GM15510 (cell line): ENCODE results near the gene ZMAT5.

ENCODE experiments used
- POLR2A ChIP-seq: IDR thresholded peaks from 3 replicates; pipeline ENCODE4 v1.6.1; 2011; ENCODE audit warnings: borderline replicate concordance; ENCODE audit not compliant: insufficient read length; ENCODE audit errors: extremely low read depth

Gene ZMAT5

GRCh38 chr22:29716814-29717545 is 49.8 kb downstream of the ZMAT5 start:
- TF ChIP-seq POLR2A: no peak

- no peak for TF ChIP-seq POLR2A
Measured at GRCh38 chr22:29715705-29716104, 51.1 kb downstream of the ZMAT5 start.

- TF ChIP-seq POLR2A: no peak
Measured at GRCh38 chr22:29715240-29715639, 51.6 kb downstream of the ZMAT5 start.

- TF ChIP-seq POLR2A: no peak
Measured at GRCh38 chr22:29713156-29713727, 53.6 kb downstream of the ZMAT5 start.

GRCh38 chr22:29712119-29712518 is 54.7 kb downstream of the ZMAT5 start:
- TF ChIP-seq POLR2A: no peak

- TF ChIP-seq POLR2A: no peak
Measured at GRCh38 chr22:29710922-29711593, 55.7 kb downstream of the ZMAT5 start.

GRCh38 chr22:29710193-29710592 is 56.6 kb downstream of the ZMAT5 start:
- no peak for TF ChIP-seq POLR2A

GRCh38 chr22:29707471-29707870 is 59.3 kb downstream of the ZMAT5 start:
- TF ChIP-seq POLR2A: no peak

GRCh38 chr22:29707010-29707409 is 59.8 kb downstream of the ZMAT5 start:
- TF ChIP-seq POLR2A: no peak

GRCh38 chr22:29706486-29706885 is 60.3 kb downstream of the ZMAT5 start:
- no peak for TF ChIP-seq POLR2A

- TF ChIP-seq POLR2A: no peak
Measured at GRCh38 chr22:29705651-29706050, 61.2 kb downstream of the ZMAT5 start.

GRCh38 chr22:29704528-29705285 is 62.1 kb downstream of the ZMAT5 start:
- no peak for TF ChIP-seq POLR2A

- TF ChIP-seq POLR2A: no peak
Measured at GRCh38 chr22:29703569-29704195, 63.1 kb downstream of the ZMAT5 start.

- TF ChIP-seq POLR2A: no peak
Measured at GRCh38 chr22:29702931-29703501, 63.8 kb downstream of the ZMAT5 start.

GRCh38 chr22:29702000-29702930 is 64.5 kb downstream of the ZMAT5 start:
- no peak for TF ChIP-seq POLR2A
